HCT116 (cell line): ENCODE measurements around the gene PTPRC. TPM values are rescaled to one million over a fixed set of nuclear protein-coding genes. Genes with fewer than 3 reads are reported as not detected.

Experiments
- ATAC-seq: fragments of 200-7000 bp; cut with Tn5 transposase; 2 replicates; pipeline ENCODE4 v1.9.1; 2020; ENCODE audit warnings: mild to moderate bottlenecking, moderate library complexity
- BruUV-seq: library from RNA; stranded (reverse); fragments of 400-500 nt; replicated peaks from 2 replicates; lab custom pipeline; 2021; lab: Mats Ljungman, UMichigan
- CTCF ChIA-PET: fragments of 300-600 bp; sonication (Branson Sonifier 250); formaldehyde crosslinking; loops from one replicate; lab custom pipeline; 2021; ENCODE audit warnings: antibody characterized with exemption; lab: Charles Lee
- POLR2A ChIA-PET: fragments of 300-600, 350-600 bp; sonication (Branson Sonifier 250); formaldehyde crosslinking; loops from one replicate; lab custom pipeline; 2021; ENCODE audit warnings: antibody characterized with exemption; lab: Charles Lee
- RAD21 ChIA-PET, 2 experiments: fragments of 300-600 bp; sonication (Branson Sonifier 250); formaldehyde crosslinking; loops; one replicate each; lab custom pipeline; 2023; ENCODE audit warnings: low total read pairs in 2 of 2; ENCODE audit not compliant: uncharacterized antibody in 2 of 2, unreplicated experiment in 2 of 2, low non-redundant PET in 1 of 2; lab: Charles Lee
- DNase-seq: peaks from one replicate; pipeline ENCODE4 v3.0.0-alpha.2; 2010; ENCODE audit warnings: low read depth, low spot score
- H2AFZ ChIP-seq: fragments of 200-600 bp; shearing (Covaris generic), sonication (generic); 2 replicates; pipeline ENCODE4 v1.6.1; 2017; ENCODE audit warnings: low read depth, mixed run types, mixed read lengths, antibody characterized with exemption, low read length; ENCODE audit not compliant: poor library complexity, severe bottlenecking
- H3K27ac ChIP-seq: 2 replicates; pipeline ENCODE4 v1.5.1; 2012; ENCODE audit warnings: low read depth, low read length
- H3K27me3 ChIP-seq: fragments of 200-600 bp; sonication (generic); 2 replicates; pipeline ENCODE4 v1.6.1; 2016; ENCODE audit warnings: mixed run types, low read length, mixed read lengths; ENCODE audit not compliant: insufficient read depth
- H3K36me3 ChIP-seq, 2 experiments: fragments of 200-500 bp in 1 of 2; fragments of 200-600 bp in 1 of 2; sonication (Bioruptor generic) in 1 of 2; sonication (generic) in 1 of 2; 2 replicates each; pipeline versions ENCODE4 v1.5.1 to v1.6.1; 2014 to 2016; ENCODE audit warnings: low read length in 2 of 2, inconsistent platforms in 1 of 2, mixed read lengths in 1 of 2, mixed run types in 1 of 2; ENCODE audit not compliant: insufficient read depth in 2 of 2, control insufficient read depth in 1 of 2
- H3K4me1 ChIP-seq, 2 experiments: fragments of 200-600 bp in 1 of 2; sonication (generic) in 1 of 2; 2 replicates each; pipeline versions ENCODE4 v1.5.1 to v1.6.1; 2012 to 2017; ENCODE audit warnings: low read length in 2 of 2, inconsistent platforms in 1 of 2, mild to moderate bottlenecking in 1 of 2, mixed read lengths in 1 of 2, mixed run types in 1 of 2, moderate library complexity in 1 of 2; ENCODE audit not compliant: insufficient read depth in 2 of 2, control insufficient read depth in 1 of 2
- H3K4me2 ChIP-seq: fragments of 200-600 bp; sonication (generic); 2 replicates; pipeline ENCODE4 v1.6.1; 2017; ENCODE audit warnings: mixed run types, low read length, mixed read lengths
- H3K4me3 ChIP-seq, 2 experiments: fragments of 200-600 bp in 1 of 2; sonication (generic) in 1 of 2; replicated peaks in 1 of 2; 2 replicates each; pipeline ENCODE4 v1.5.1; 2011 to 2016; ENCODE audit warnings: low read length in 2 of 2, control low read depth in 1 of 2, low read depth in 1 of 2, mild to moderate bottlenecking in 1 of 2, mixed read lengths in 1 of 2, mixed run types in 1 of 2
- H3K79me2 ChIP-seq: fragments of 200-600 bp; sonication (generic); 2 replicates; pipeline ENCODE4 v1.6.1; 2017; ENCODE audit warnings: mild to moderate bottlenecking, mixed run types, low read length, moderate library complexity, mixed read lengths; ENCODE audit not compliant: insufficient read depth
- H3K9ac ChIP-seq: fragments of 200-600 bp; sonication (generic); 2 replicates; pipeline ENCODE4 v1.6.1; 2016; ENCODE audit warnings: low read length, mixed read lengths
- H3K9me2 ChIP-seq: fragments of 200-600 bp; sonication (generic), shearing (Covaris generic); 2 replicates; pipeline ENCODE4 v1.6.1; 2017; ENCODE audit warnings: mixed run types, mild to moderate bottlenecking, moderate library complexity; ENCODE audit not compliant: insufficient read depth
- H3K9me3 ChIP-seq, 2 experiments: fragments of 200-500 bp in 1 of 2; fragments of 200-600 bp in 1 of 2; sonication (Bioruptor generic) in 1 of 2; sonication (generic) in 1 of 2; 2 replicates each; pipeline ENCODE4 v1.6.1; 2014 to 2017; ENCODE audit warnings: low read length in 2 of 2, mixed read lengths in 2 of 2, inconsistent platforms in 1 of 2, low read depth in 1 of 2, mild to moderate bottlenecking in 1 of 2, mixed run types in 1 of 2, moderate library complexity in 1 of 2; ENCODE audit not compliant: control insufficient read depth in 1 of 2, insufficient read depth in 1 of 2
- H4K20me1 ChIP-seq: fragments of 200-600 bp; sonication (generic), shearing (Covaris generic); 2 replicates; pipeline ENCODE4 v1.6.1; 2017; ENCODE audit warnings: mixed run types, mild to moderate bottlenecking, moderate library complexity; ENCODE audit not compliant: insufficient read depth
- CTCF ChIP-seq, 3 experiments: fragments of 200-600 bp in 1 of 3; sonication (generic) in 1 of 3; IDR thresholded peaks in 2 of 3; conservative IDR thresholded peaks in 1 of 3; 2 replicates each; pipeline ENCODE4 v1.5.1; 2012 to 2017; ENCODE audit warnings: low read depth in 2 of 3, low read length in 2 of 3, antibody characterized with exemption in 1 of 3, borderline replicate concordance in 1 of 3, control low read depth in 1 of 3, mild to moderate bottlenecking in 1 of 3, mixed read lengths in 1 of 3, mixed run types in 1 of 3, moderate library complexity in 1 of 3; ENCODE audit not compliant: insufficient read depth in 1 of 3
- EGR1 ChIP-seq: IDR thresholded peaks from 2 replicates; pipeline ENCODE4 v1.6.1; 2012; ENCODE audit warnings: low read depth
- ELF1 ChIP-seq: IDR thresholded peaks from 2 replicates; pipeline ENCODE4 v1.6.1; 2012; ENCODE audit warnings: low read depth, borderline replicate concordance
- FOSL1 ChIP-seq: IDR thresholded peaks from 2 replicates; pipeline ENCODE4 v1.6.1; 2012; ENCODE audit warnings: low read depth
- JUND ChIP-seq: IDR thresholded peaks from 2 replicates; pipeline ENCODE4 v1.6.1; 2012
- MAX ChIP-seq: IDR thresholded peaks from 2 replicates; pipeline ENCODE4 v1.6.1; 2012
- POLR2AphosphoS5 ChIP-seq: IDR thresholded peaks from 2 replicates; pipeline ENCODE4 v1.6.1; 2011; ENCODE audit warnings: mild to moderate bottlenecking, low read depth, low read length, moderate library complexity
- RAD21 ChIP-seq: IDR thresholded peaks from 2 replicates; pipeline ENCODE4 v1.6.1; 2012; ENCODE audit warnings: low read depth, mild to moderate bottlenecking
- SP1 ChIP-seq: IDR thresholded peaks from 2 replicates; pipeline ENCODE4 v1.6.1; 2012; ENCODE audit warnings: low read depth
- YY1 ChIP-seq: IDR thresholded peaks from 2 replicates; pipeline ENCODE4 v1.6.1; 2011; ENCODE audit warnings: low read length, low read depth, moderate library complexity, mild to moderate bottlenecking; ENCODE audit not compliant: insufficient replicate concordance; ENCODE audit errors: extremely low read depth
- ZNF274 ChIP-seq: fragments of 200-500 bp; sonication (Bioruptor generic); IDR thresholded peaks from 2 replicates; pipeline ENCODE4 v1.6.1; 2014; ENCODE audit warnings: mild to moderate bottlenecking, low read depth, low read length, inconsistent platforms
- intact Hi-C: fragments of 100-400 bp; cut with micrococcal nuclease; formaldehyde crosslinking; loops from 2 replicates; pipeline ENCODE4 v1.10.0; 2022
- total RNA-seq: library from RNA; stranded (reverse); gene quantifications from one replicate; pipeline ENCODE4 v1.2.1, GENCODE V29; 2021; ENCODE audit not compliant: unreplicated experiment
- TF ChIP-seq, protein P1 (sequence below): IDR thresholded peaks from 2 replicates; pipeline ENCODE4 v1.6.1; 2011; ENCODE audit warnings: mild to moderate bottlenecking, low read length, moderate library complexity; ENCODE audit not compliant: insufficient replicate concordance; ENCODE audit errors: extremely low read depth
- TF ChIP-seq, protein P2 (sequence below): IDR thresholded peaks from 2 replicates; pipeline ENCODE4 v1.6.1; 2012; ENCODE audit warnings: low read depth

Gene PTPRC
- total RNA-seq, 1 experiment from 2014 or later: 1.2 TPM

GRCh38 chr1:198716051-198716450 lies 77.2 kb downstream of the PTPRC start:
- DNase-seq (no peak), ATAC-seq (no peak)
- Histone ChIP-seq H3K4me3 (no peak overlapping the region), H3K4me1 (no peaks in the 10 kb centered on the region), H3K36me3 (no peaks in the 10 kb centered on the region), H3K79me2 (no peaks in the 10 kb centered on the region), H3K27me3 (no peaks in the 10 kb centered on the region), H3K9ac (no peak overlapping the region), H2AFZ (no peak overlapping the region), H3K27ac (no peak overlapping the region), H3K9me2 (no peaks in the 10 kb centered on the region), H3K4me2 (no peak overlapping the region), H3K9me3 (no peaks in the 10 kb centered on the region), H4K20me1 (no peaks in the 10 kb centered on the region)
- BruUV-seq: no TSS peak
- ChIA-PET POLR2A (no interaction called here), CTCF (no interaction called here), RAD21 (no interaction called here)
- TF ChIP-seq RAD21 (no peak), POLR2AphosphoS5 (no peak), JUND (no peak), EGR1 (no peak), ELF1 (no peak), FOSL1 (no peak), ZNF274 (no peak), MAX (no peak)
- intact Hi-C loops: no loop called here

- no peak overlapping the region for H2AFZ ChIP-seq
- H3K36me3 ChIP-seq: no peaks in the 10 kb centered on the region
- H3K79me2 ChIP-seq: no peaks in the 10 kb centered on the region
- RAD21 ChIA-PET: no interaction called here
- H4K20me1 ChIP-seq: no peaks in the 10 kb centered on the region
- H3K9me3 ChIP-seq: no peaks in the 10 kb centered on the region
- no peaks in the 10 kb centered on the region for H3K9me2 ChIP-seq
- no TSS peak for BruUV-seq
- H3K4me1 ChIP-seq: no peaks in the 10 kb centered on the region
- no peak overlapping the region for H3K4me2 ChIP-seq
- no peak for DNase-seq
- CTCF ChIA-PET: interaction anchor here (1.2 kb wide), 1 partner anchor 18 kb away, joined by 4 read pairs; no protein-coding TSS in a partner anchor
- H3K9ac ChIP-seq: no peak overlapping the region
- no peak overlapping the region for H3K27ac ChIP-seq
- ATAC-seq: no peak
- H3K4me3 ChIP-seq: no peak overlapping the region
- H3K27me3 ChIP-seq: no peaks in the 10 kb centered on the region
- intact Hi-C loops: no loop called here
- POLR2A ChIA-PET: no interaction called here
- TF ChIP-seq SP1 (no peak), ELF1 (no peak), POLR2AphosphoS5 (no peak), YY1 (no peak), CTCF (IDR thresholded peaks at IDR 0.05 in 2 of 3, conservative IDR thresholded peaks at IDR 0.05 in 1 of 3; ENCODE audit: borderline replicate concordance in 1 of 3, insufficient read depth in 1 of 3, low read depth in 2 of 3, low read length in 2 of 3) (no peak)
- TF ChIP-seq, protein P1, sequence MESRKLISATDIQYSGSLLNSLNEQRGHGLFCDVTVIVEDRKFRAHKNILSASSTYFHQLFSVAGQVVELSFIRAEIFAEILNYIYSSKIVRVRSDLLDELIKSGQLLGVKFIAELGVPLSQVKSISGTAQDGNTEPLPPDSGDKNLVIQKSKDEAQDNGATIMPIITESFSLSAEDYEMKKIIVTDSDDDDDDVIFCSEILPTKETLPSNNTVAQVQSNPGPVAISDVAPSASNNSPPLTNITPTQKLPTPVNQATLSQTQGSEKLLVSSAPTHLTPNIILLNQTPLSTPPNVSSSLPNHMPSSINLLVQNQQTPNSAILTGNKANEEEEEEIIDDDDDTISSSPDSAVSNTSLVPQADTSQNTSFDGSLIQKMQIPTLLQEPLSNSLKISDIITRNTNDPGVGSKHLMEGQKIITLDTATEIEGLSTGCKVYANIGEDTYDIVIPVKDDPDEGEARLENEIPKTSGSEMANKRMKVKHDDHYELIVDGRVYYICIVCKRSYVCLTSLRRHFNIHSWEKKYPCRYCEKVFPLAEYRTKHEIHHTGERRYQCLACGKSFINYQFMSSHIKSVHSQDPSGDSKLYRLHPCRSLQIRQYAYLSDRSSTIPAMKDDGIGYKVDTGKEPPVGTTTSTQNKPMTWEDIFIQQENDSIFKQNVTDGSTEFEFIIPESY: no peak
- TF ChIP-seq, protein P2, sequence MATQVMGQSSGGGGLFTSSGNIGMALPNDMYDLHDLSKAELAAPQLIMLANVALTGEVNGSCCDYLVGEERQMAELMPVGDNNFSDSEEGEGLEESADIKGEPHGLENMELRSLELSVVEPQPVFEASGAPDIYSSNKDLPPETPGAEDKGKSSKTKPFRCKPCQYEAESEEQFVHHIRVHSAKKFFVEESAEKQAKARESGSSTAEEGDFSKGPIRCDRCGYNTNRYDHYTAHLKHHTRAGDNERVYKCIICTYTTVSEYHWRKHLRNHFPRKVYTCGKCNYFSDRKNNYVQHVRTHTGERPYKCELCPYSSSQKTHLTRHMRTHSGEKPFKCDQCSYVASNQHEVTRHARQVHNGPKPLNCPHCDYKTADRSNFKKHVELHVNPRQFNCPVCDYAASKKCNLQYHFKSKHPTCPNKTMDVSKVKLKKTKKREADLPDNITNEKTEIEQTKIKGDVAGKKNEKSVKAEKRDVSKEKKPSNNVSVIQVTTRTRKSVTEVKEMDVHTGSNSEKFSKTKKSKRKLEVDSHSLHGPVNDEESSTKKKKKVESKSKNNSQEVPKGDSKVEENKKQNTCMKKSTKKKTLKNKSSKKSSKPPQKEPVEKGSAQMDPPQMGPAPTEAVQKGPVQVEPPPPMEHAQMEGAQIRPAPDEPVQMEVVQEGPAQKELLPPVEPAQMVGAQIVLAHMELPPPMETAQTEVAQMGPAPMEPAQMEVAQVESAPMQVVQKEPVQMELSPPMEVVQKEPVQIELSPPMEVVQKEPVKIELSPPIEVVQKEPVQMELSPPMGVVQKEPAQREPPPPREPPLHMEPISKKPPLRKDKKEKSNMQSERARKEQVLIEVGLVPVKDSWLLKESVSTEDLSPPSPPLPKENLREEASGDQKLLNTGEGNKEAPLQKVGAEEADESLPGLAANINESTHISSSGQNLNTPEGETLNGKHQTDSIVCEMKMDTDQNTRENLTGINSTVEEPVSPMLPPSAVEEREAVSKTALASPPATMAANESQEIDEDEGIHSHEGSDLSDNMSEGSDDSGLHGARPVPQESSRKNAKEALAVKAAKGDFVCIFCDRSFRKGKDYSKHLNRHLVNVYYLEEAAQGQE: no peak
Measured at GRCh38 chr1:198717510-198717909, 78.7 kb downstream of the PTPRC start.
